Heart left ventricle (tissue), 13 donors: ENCODE data around the gene PRPF6.

Experiments used
- POLR2A ChIP-seq, 2 donors: fragments of 450-650 bp; IDR thresholded peaks; one replicate each; pipeline ENCODE4 v1.6.1; 2017; ENCODE audit warnings: antibody characterized with exemption in 2 of 2, mild to moderate bottlenecking in 2 of 2, moderate library complexity in 2 of 2
- TF ChIP-seq, protein P1 (sequence below), 12 donors: fragments of 200-600 bp; sonication (generic) in 4 of 12; IDR thresholded peaks; one replicate each; pipeline versions ENCODE4 v1.5.0 to v1.8.0; 2018 to 2022; ENCODE audit warnings: antibody characterized with exemption in 12 of 12, mild to moderate bottlenecking in 5 of 12
- donor health status: ischemic (EF 13 %, LVEDD 7.1; RV severe dilation, severe dysfunction).
- donor health status: DM: no; HTN: yes; CAD: no.
- donor health status: DM: no; HTN: no; CAD: no.
- donor health status: ischemic (EF 25% LVEDD 6.9; RV normal size, moderate dysfunction).
- donor health status: ischemic (EF 25% LVEDD 5.7; RV mildly dilated, moderate dysfunction).
- donor health status: ischemic (EF 35%, LVEDD 5.7; RV mildly dilated, moderate dysfunction).
- donor health status: nonischemic (EF 11% LVEDD 7.7; RV severe dilation, severe dysfunction).
- donor health status: DM: yes; HTN: yes; CAD: no.
- donor health status: PGD.
- donor health status: ischemic (EF 29% LVEDD 5.4; RV normal size, mild dysfunction).
- donor health status: nonischemic (EF 23%, LVEDD 6.1; RV moderate dilation, normal function).

DNA sequence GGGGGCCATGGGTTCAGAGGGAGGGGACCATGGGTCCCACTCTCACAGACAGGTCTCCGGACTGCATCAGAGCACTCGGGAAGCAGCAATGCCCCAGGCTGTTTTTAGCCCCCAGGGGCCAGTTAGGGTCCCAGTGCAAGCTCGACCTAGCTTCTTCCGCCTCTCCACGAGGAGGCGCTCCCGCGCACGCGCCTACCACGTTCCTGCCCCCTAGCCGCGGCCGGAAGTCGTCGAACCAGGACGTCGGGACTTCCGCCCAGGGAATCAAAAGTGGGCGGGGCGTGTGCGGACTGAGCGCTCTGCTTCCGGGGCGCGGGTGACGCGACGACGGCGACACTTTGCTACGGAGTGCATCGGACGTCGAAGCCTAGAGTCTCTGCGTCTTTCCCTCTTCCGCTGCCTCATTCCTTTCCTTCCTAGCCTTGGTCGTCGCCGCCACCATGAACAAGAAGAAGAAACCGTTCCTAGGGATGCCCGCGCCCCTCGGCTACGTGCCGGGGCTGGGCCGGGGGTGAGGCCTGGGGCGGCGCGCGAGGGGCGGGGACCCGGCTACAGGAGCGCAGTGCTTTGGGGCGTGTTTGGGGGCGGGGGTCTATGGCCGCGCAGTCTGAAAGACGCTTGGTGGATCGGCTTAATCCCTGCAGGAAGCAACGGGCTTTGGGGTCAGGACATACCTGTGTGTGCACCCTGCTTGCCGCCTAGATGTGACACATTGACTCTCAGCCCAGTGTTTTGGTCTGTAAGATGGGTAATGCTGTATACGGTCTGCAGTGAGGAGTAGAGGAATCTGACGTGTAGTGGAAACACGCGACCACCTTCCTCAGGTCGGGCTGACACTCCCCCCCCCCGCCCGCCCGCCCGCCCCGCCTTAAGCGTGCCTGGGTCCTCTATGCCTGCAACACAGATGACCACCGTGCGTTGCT, at the start of gene PRPF6:
- TF ChIP-seq, protein P1, sequence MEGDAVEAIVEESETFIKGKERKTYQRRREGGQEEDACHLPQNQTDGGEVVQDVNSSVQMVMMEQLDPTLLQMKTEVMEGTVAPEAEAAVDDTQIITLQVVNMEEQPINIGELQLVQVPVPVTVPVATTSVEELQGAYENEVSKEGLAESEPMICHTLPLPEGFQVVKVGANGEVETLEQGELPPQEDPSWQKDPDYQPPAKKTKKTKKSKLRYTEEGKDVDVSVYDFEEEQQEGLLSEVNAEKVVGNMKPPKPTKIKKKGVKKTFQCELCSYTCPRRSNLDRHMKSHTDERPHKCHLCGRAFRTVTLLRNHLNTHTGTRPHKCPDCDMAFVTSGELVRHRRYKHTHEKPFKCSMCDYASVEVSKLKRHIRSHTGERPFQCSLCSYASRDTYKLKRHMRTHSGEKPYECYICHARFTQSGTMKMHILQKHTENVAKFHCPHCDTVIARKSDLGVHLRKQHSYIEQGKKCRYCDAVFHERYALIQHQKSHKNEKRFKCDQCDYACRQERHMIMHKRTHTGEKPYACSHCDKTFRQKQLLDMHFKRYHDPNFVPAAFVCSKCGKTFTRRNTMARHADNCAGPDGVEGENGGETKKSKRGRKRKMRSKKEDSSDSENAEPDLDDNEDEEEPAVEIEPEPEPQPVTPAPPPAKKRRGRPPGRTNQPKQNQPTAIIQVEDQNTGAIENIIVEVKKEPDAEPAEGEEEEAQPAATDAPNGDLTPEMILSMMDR (IDR thresholded peaks at IDR 0.05) = peak; percentile 66 to 98 (median 89)
- peak in 1 of 2 donors; percentile 72 for TF ChIP-seq POLR2A (IDR thresholded peaks at IDR 0.05)
